Mesenchymal stem cell (in vitro differentiated cells and primary cell): ENCODE data around the gene DNAH10.

Experiments
- DNase-seq: peaks from one replicate; pipeline ENCODE4 v3.0.0-alpha.2; 2013
- H2AFZ ChIP-seq: one replicate; pipeline ENCODE4 v1.6.1; 2013; ENCODE audit warnings: low read depth, mild to moderate bottlenecking, control low read depth, inconsistent platforms, low read length, moderate library complexity
- H2AK5ac ChIP-seq: 2 replicates; pipeline ENCODE4 v1.6.1; 2013; ENCODE audit warnings: low read length, moderate library complexity, mild to moderate bottlenecking, inconsistent platforms; ENCODE audit not compliant: severe bottlenecking
- H2BK120ac ChIP-seq: one replicate; pipeline ENCODE4 v1.6.1; 2013; ENCODE audit warnings: low read depth, mild to moderate bottlenecking, inconsistent platforms, low read length, moderate library complexity
- H2BK12ac ChIP-seq, 2 experiments: one replicate each; pipeline ENCODE4 v1.6.1; 2013; ENCODE audit warnings: inconsistent platforms in 2 of 2, low read length in 2 of 2, mild to moderate bottlenecking in 2 of 2, moderate library complexity in 2 of 2, control low read depth in 1 of 2
- H2BK15ac ChIP-seq: one replicate; pipeline ENCODE4 v1.6.1; 2013; ENCODE audit warnings: mild to moderate bottlenecking, low read depth, inconsistent platforms; ENCODE audit not compliant: poor library complexity, severe bottlenecking
- H2BK5ac ChIP-seq: 2 replicates; pipeline ENCODE4 v1.6.1; 2013; ENCODE audit warnings: low read depth, mild to moderate bottlenecking, low read length, control low read depth, inconsistent platforms; ENCODE audit not compliant: poor library complexity, severe bottlenecking
- H3K14ac ChIP-seq, 2 experiments: one replicate each; pipeline ENCODE4 v1.6.1; 2013; ENCODE audit warnings: inconsistent platforms in 2 of 2, low read length in 2 of 2, control low read depth in 1 of 2, mild to moderate bottlenecking in 1 of 2, moderate library complexity in 1 of 2
- H3K18ac ChIP-seq, 2 experiments: one replicate each; pipeline ENCODE4 v1.6.1; 2013; ENCODE audit warnings: inconsistent platforms in 2 of 2, low read length in 2 of 2, control low read depth in 1 of 2, low read depth in 1 of 2, mild to moderate bottlenecking in 1 of 2
- H3K23ac ChIP-seq, 2 experiments: one replicate each; pipeline ENCODE4 v1.6.1; 2013; ENCODE audit warnings: inconsistent platforms in 2 of 2, low read length in 2 of 2, mild to moderate bottlenecking in 2 of 2, moderate library complexity in 2 of 2, control low read depth in 1 of 2
- H3K27ac ChIP-seq: 2 replicates; pipeline ENCODE4 v1.5.1; 2013; ENCODE audit warnings: mild to moderate bottlenecking, moderate library complexity, low read length, control low read depth, inconsistent platforms; ENCODE audit not compliant: poor library complexity, severe bottlenecking
- H3K27me3 ChIP-seq, 2 experiments: 2 replicates each; pipeline versions ENCODE4 v1.6.1 to v1.7.0; 2013; ENCODE audit warnings: low read length in 2 of 2, mild to moderate bottlenecking in 2 of 2, moderate library complexity in 2 of 2, control low read depth in 1 of 2, inconsistent platforms in 1 of 2; ENCODE audit not compliant: control insufficient read depth in 1 of 2, insufficient read depth in 1 of 2
- H3K36me3 ChIP-seq, 2 experiments: 2 replicates each; pipeline versions ENCODE4 v1.6.1 to v1.7.0; 2013; ENCODE audit warnings: low read length in 2 of 2, control low read depth in 1 of 2, inconsistent platforms in 1 of 2, low read depth in 1 of 2, mild to moderate bottlenecking in 1 of 2; ENCODE audit not compliant: insufficient read depth in 2 of 2, control insufficient read depth in 1 of 2
- H3K4ac ChIP-seq, 2 experiments: one replicate each; pipeline ENCODE4 v1.6.1; 2013; ENCODE audit warnings: inconsistent platforms in 2 of 2, low read length in 2 of 2, mild to moderate bottlenecking in 2 of 2, moderate library complexity in 2 of 2, control low read depth in 1 of 2, low read depth in 1 of 2
- H3K4me1 ChIP-seq: 2 replicates; pipeline ENCODE4 v1.6.1; 2013; ENCODE audit warnings: low read depth, low read length, control low read depth; ENCODE audit not compliant: control insufficient read depth, insufficient read depth
- H3K4me2 ChIP-seq: 2 replicates; pipeline ENCODE4 v1.6.1; 2013; ENCODE audit warnings: low read length, mild to moderate bottlenecking, inconsistent platforms; ENCODE audit not compliant: poor library complexity, severe bottlenecking
- H3K4me3 ChIP-seq, 2 experiments: 2 replicates each; pipeline versions ENCODE4 v1.5.1 to v1.7.0; 2013; ENCODE audit warnings: low read length in 2 of 2, mild to moderate bottlenecking in 2 of 2, control low read depth in 1 of 2, low read depth in 1 of 2; ENCODE audit not compliant: insufficient read depth in 1 of 2
- H3K79me1 ChIP-seq: replicated peaks from 2 replicates; pipeline ENCODE4 v1.6.1; 2013; ENCODE audit warnings: mild to moderate bottlenecking, control low read depth, low read length, inconsistent platforms; ENCODE audit not compliant: poor library complexity, severe bottlenecking
- H3K9ac ChIP-seq: 2 replicates; pipeline ENCODE4 v1.7.0; 2013; ENCODE audit warnings: mild to moderate bottlenecking, low read length, moderate library complexity
- H3K9me3 ChIP-seq: 2 replicates; pipeline ENCODE4 v1.7.0; 2013; ENCODE audit warnings: mild to moderate bottlenecking, low read length; ENCODE audit not compliant: control insufficient read depth
- H4K8ac ChIP-seq: one replicate; pipeline ENCODE4 v1.6.1; 2013; ENCODE audit warnings: inconsistent platforms, mild to moderate bottlenecking, low read length, moderate library complexity
- H4K91ac ChIP-seq: one replicate; pipeline ENCODE4 v1.6.1; 2013; ENCODE audit warnings: mild to moderate bottlenecking, low read length, inconsistent platforms
- WGBS: methylation state at CpG from one replicate; pipeline ENCODE4 v1.1.7; 2013; ENCODE audit warnings: mixed read lengths; 5-methylcytosine and 5-hydroxymethylcytosine counted together

DNAH10 gene

GRCh38 chr12:123805173-123805572 lies 43.1 kb downstream of the DNAH10 start:
- Histone ChIP-seq H2BK12ac (no peak overlapping the region), H2BK15ac (no peak overlapping the region), H3K4me1 (no peaks in the 10 kb centered on the region), H2BK120ac (no peak overlapping the region), H3K18ac (no peak overlapping the region), H2BK5ac (no peak overlapping the region), H3K79me1 (no peaks in the 10 kb centered on the region), H4K8ac (no peak overlapping the region), H4K91ac (no peak overlapping the region), H3K9me3 (no peaks in the 10 kb centered on the region), H3K27ac (no peak overlapping the region), H3K4ac (no peak overlapping the region), H3K14ac (no peak overlapping the region), H3K4me2 (no peak overlapping the region), H3K9ac (no peak overlapping the region), H2AK5ac (no peak overlapping the region), H3K4me3 (no peak overlapping the region), H3K23ac (no peak overlapping the region), H3K27me3 (peaks cover 31 to 35% of the 10 kb centered on the region in 2 experiments), H3K36me3 (no peaks in the 10 kb centered on the region), H2AFZ (no peak overlapping the region)
- 87% methylated on average over 8 of the region's 8 CpGs for WGBS
- DNase-seq: no peak

- DNase-seq: no peak
These were observed 44.9 kb downstream of the DNAH10 start for GRCh38 chr12:123807002-123807401.

GRCh38 chr12:123807670-123808069 lies 45.6 kb downstream of the DNAH10 start:
- Histone ChIP-seq H2BK120ac (no peak overlapping the region), H3K79me1 (no peaks in the 10 kb centered on the region), H2AK5ac (no peak overlapping the region), H3K27ac (no peak overlapping the region), H3K9me3 (no peaks in the 10 kb centered on the region), H3K18ac (no peak overlapping the region), H3K4me2 (no peak overlapping the region), H4K8ac (no peak overlapping the region), H2AFZ (no peak overlapping the region), H3K4me1 (no peaks in the 10 kb centered on the region), H3K14ac (no peak overlapping the region), H2BK12ac (no peak overlapping the region), H3K36me3 (no peaks in the 10 kb centered on the region), H4K91ac (no peak overlapping the region), H2BK15ac (no peak overlapping the region), H3K27me3 (peaks cover 33 to 35% of the 10 kb centered on the region in 2 experiments), H3K9ac (no peak overlapping the region), H2BK5ac (no peak overlapping the region), H3K4me3 (no peak overlapping the region), H3K23ac (no peak overlapping the region), H3K4ac (no peak overlapping the region)
- WGBS: 49% methylated on average over 2 of the region's 2 CpGs
- DNase-seq: no peak

More at GRCh38 chr12:123807002-123807401, 44.9 kb downstream of the DNAH10 start:
- no peak overlapping the region for H3K4me3 ChIP-seq
- no peak overlapping the region for H3K9ac ChIP-seq
- H3K27me3 ChIP-seq: peaks cover 31 to 35% of the 10 kb centered on the region in 2 experiments
- 80% methylated on average over 4 of the region's 4 CpGs for WGBS
- no peak overlapping the region for H3K23ac ChIP-seq
- no peaks in the 10 kb centered on the region for H3K9me3 ChIP-seq
- H3K4me2 ChIP-seq: no peak overlapping the region
- H3K18ac ChIP-seq: no peak overlapping the region
- H2BK5ac ChIP-seq: no peak overlapping the region
- no peaks in the 10 kb centered on the region for H3K4me1 ChIP-seq
- H3K27ac ChIP-seq: no peak overlapping the region
- H2BK120ac ChIP-seq: no peak overlapping the region
- H2BK12ac ChIP-seq: no peak overlapping the region
- H2BK15ac ChIP-seq: no peak overlapping the region
- no peaks in the 10 kb centered on the region for H3K79me1 ChIP-seq
- no peak overlapping the region for H3K4ac ChIP-seq
- no peak overlapping the region for H3K14ac ChIP-seq
- H2AFZ ChIP-seq: no peak overlapping the region
- no peak overlapping the region for H4K8ac ChIP-seq
- no peak overlapping the region for H2AK5ac ChIP-seq
- no peak overlapping the region for H4K91ac ChIP-seq
- H3K36me3 ChIP-seq: no peaks in the 10 kb centered on the region

- no peak overlapping the region for H3K4ac ChIP-seq
- no peaks in the 10 kb centered on the region for H3K4me1 ChIP-seq
- H3K14ac ChIP-seq: no peak overlapping the region
- H3K23ac ChIP-seq: no peak overlapping the region
- 53% methylated on average over 4 of the region's 4 CpGs for WGBS
- H3K18ac ChIP-seq: no peak overlapping the region
- H2BK120ac ChIP-seq: no peak overlapping the region
- no peak overlapping the region for H4K8ac ChIP-seq
- no peak overlapping the region for H2BK15ac ChIP-seq
- no peak overlapping the region for H3K4me3 ChIP-seq
- no peak overlapping the region for H2AK5ac ChIP-seq
- no peaks in the 10 kb centered on the region for H3K36me3 ChIP-seq
- H2BK5ac ChIP-seq: no peak overlapping the region
- no peak overlapping the region for H3K9ac ChIP-seq
- H2BK12ac ChIP-seq: no peak overlapping the region
- H3K27me3 ChIP-seq: peaks cover 34 to 35% of the 10 kb centered on the region in 2 experiments
- H2AFZ ChIP-seq: no peak overlapping the region
- no peaks in the 10 kb centered on the region for H3K79me1 ChIP-seq
- DNase-seq: no peak
- no peak overlapping the region for H4K91ac ChIP-seq
- no peak overlapping the region for H3K27ac ChIP-seq
- H3K4me2 ChIP-seq: no peak overlapping the region
- no peaks in the 10 kb centered on the region for H3K9me3 ChIP-seq
These were observed 46.1 kb downstream of the DNAH10 start for GRCh38 chr12:123808167-123808566.
